IMR-90 (cell line): Measurements from ENCODE around the gene CFAP221. TPM values are rescaled to one million over a fixed set of nuclear protein-coding genes. Genes with fewer than 3 reads are reported as not detected.

Experiments used
- ATAC-seq: fragments of 200-7000 bp; cut with Tn5 transposase; 2 replicates; pipeline ENCODE4 v1.9.1; 2020; ENCODE audit warnings: low read depth, mild to moderate bottlenecking, moderate library complexity
- BruUV-seq: library from RNA; stranded (reverse); fragments of 400-500 nt; replicated peaks from 2 replicates; lab custom pipeline; 2021; lab: Mats Ljungman, UMichigan
- CTCF ChIA-PET: fragments of 300-600 bp; formaldehyde crosslinking; extraction: SDS; loops from one replicate; lab custom pipeline; 2021; ENCODE audit warnings: antibody characterized with exemption; lab: Yijun Ruan, JAX
- POLR2A ChIA-PET: fragments of 300-600 bp; sonication (Branson Sonifier 250); formaldehyde crosslinking; loops from one replicate; lab custom pipeline; 2022; ENCODE audit warnings: antibody characterized with exemption; ENCODE audit not compliant: unreplicated experiment; lab: Charles Lee
- DNase-seq: peaks from one replicate; pipeline ENCODE4 v3.0.0; 2013
- H2AFZ ChIP-seq: replicated peaks from 2 replicates; pipeline ENCODE3; 2013; ENCODE audit warnings: low read length, mild to moderate bottlenecking; ENCODE audit not compliant: poor library complexity
- H2AK5ac ChIP-seq: 2 replicates; pipeline ENCODE4 v1.6.1; 2013; ENCODE audit warnings: low read depth, low read length, inconsistent platforms
- H2AK9ac ChIP-seq: replicated peaks from 2 replicates; pipeline ENCODE3; 2013; ENCODE audit warnings: mild to moderate bottlenecking, low read depth, low read length, moderate library complexity; ENCODE audit not compliant: poor library complexity
- H2BK120ac ChIP-seq: 2 replicates; pipeline ENCODE4 v1.6.1; 2013; ENCODE audit warnings: low read depth, low read length, inconsistent platforms
- H2BK15ac ChIP-seq: 3 replicates; pipeline ENCODE4 v1.6.1; 2013; ENCODE audit warnings: low read depth, low read length, inconsistent platforms
- H2BK20ac ChIP-seq: 2 replicates; pipeline ENCODE4 v1.6.1; 2013; ENCODE audit warnings: low read depth, mild to moderate bottlenecking, inconsistent platforms, low read length, moderate library complexity
- H2BK5ac ChIP-seq: 2 replicates; pipeline ENCODE4 v1.6.1; 2013; ENCODE audit warnings: mild to moderate bottlenecking, low read depth, low read length, inconsistent platforms; ENCODE audit not compliant: poor library complexity, severe bottlenecking
- H3K14ac ChIP-seq: replicated peaks from 2 replicates; pipeline ENCODE4 v1.6.1; 2013; ENCODE audit warnings: low read depth, low read length, inconsistent platforms
- H3K18ac ChIP-seq: 2 replicates; pipeline ENCODE4 v1.6.1; 2013; ENCODE audit warnings: low read depth, low read length, control low read depth
- H3K23ac ChIP-seq: 2 replicates; pipeline ENCODE4 v1.6.1; 2013; ENCODE audit warnings: low read depth, low read length, inconsistent platforms
- H3K27ac ChIP-seq: 2 replicates; pipeline ENCODE4 v1.5.1; 2013; ENCODE audit warnings: mild to moderate bottlenecking, control low read depth, low read length; ENCODE audit not compliant: insufficient read depth
- H3K27me3 ChIP-seq: 2 replicates; pipeline ENCODE4 v1.6.1; 2013; ENCODE audit warnings: low read length; ENCODE audit not compliant: control insufficient read depth, insufficient read depth
- H3K36me3 ChIP-seq: 2 replicates; pipeline ENCODE4 v1.6.1; 2013; ENCODE audit warnings: low read length, mixed read lengths; ENCODE audit not compliant: control insufficient read depth, insufficient read depth
- H3K4ac ChIP-seq: 2 replicates; pipeline ENCODE4 v1.6.1; 2013; ENCODE audit warnings: low read depth, low read length, inconsistent platforms
- H3K4me1 ChIP-seq: 2 replicates; pipeline ENCODE4 v1.6.1; 2013; ENCODE audit warnings: low read length, mixed read lengths; ENCODE audit not compliant: control insufficient read depth, insufficient read depth
- H3K4me2 ChIP-seq: 2 replicates; pipeline ENCODE4 v1.6.1; 2013; ENCODE audit warnings: low read depth, mild to moderate bottlenecking, control low read depth, low read length, moderate library complexity
- H3K4me3 ChIP-seq: 2 replicates; pipeline ENCODE4 v1.5.1; 2013; ENCODE audit warnings: low read depth, mild to moderate bottlenecking, control low read depth, low read length, moderate library complexity; ENCODE audit not compliant: insufficient read depth
- H3K56ac ChIP-seq: 2 replicates; pipeline ENCODE4 v1.6.1; 2013; ENCODE audit warnings: low read length, inconsistent platforms; ENCODE audit not compliant: insufficient read depth; ENCODE audit errors: extremely low read depth
- H3K79me1 ChIP-seq, 2 experiments: 2 replicates each; pipeline ENCODE4 v1.6.1; 2013; ENCODE audit warnings: low read length in 2 of 2, inconsistent platforms in 1 of 2, low read depth in 1 of 2
- H3K9ac ChIP-seq: 2 replicates; pipeline ENCODE4 v1.6.1; 2013; ENCODE audit warnings: low read depth, low read length, control low read depth
- H3K9me1 ChIP-seq: 2 replicates; pipeline ENCODE4 v1.6.1; 2013; ENCODE audit warnings: low read length, inconsistent platforms; ENCODE audit not compliant: insufficient read depth
- H3K9me3 ChIP-seq: 2 replicates; pipeline ENCODE4 v1.6.1; 2013; ENCODE audit warnings: low read length; ENCODE audit not compliant: control insufficient read depth, insufficient read depth
- H4K20me1 ChIP-seq: 2 replicates; pipeline ENCODE4 v1.6.1; 2013; ENCODE audit warnings: low read length, inconsistent platforms; ENCODE audit not compliant: insufficient read depth
- H4K5ac ChIP-seq: 2 replicates; pipeline ENCODE4 v1.6.1; 2013; ENCODE audit warnings: mild to moderate bottlenecking, low read depth, low read length, control low read depth
- H4K8ac ChIP-seq, 2 experiments: 2 replicates each; pipeline ENCODE4 v1.6.1; 2013; ENCODE audit warnings: low read depth in 2 of 2, low read length in 2 of 2, control low read depth in 1 of 2, inconsistent platforms in 1 of 2
- H4K91ac ChIP-seq: 2 replicates; pipeline ENCODE4 v1.6.1; 2013; ENCODE audit warnings: low read depth, low read length, inconsistent platforms; ENCODE audit not compliant: insufficient read depth
- BHLHE40 ChIP-seq: fragments of 150-350 bp; IDR thresholded peaks from 2 replicates; pipeline ENCODE4 v1.6.1; 2016; ENCODE audit warnings: mild to moderate bottlenecking, low read depth, low read length
- CEBPB ChIP-seq: IDR thresholded peaks from 2 replicates; pipeline ENCODE4 v1.6.1; 2012; ENCODE audit warnings: low read depth, low read length, improper control_type of control experiment
- CHD1 ChIP-seq: IDR thresholded peaks from 2 replicates; pipeline ENCODE4 v1.6.1; 2012; ENCODE audit warnings: low read depth, low read length, improper control_type of control experiment
- MAFK ChIP-seq: IDR thresholded peaks from 2 replicates; pipeline ENCODE4 v1.6.1; 2012; ENCODE audit warnings: low read depth, low read length, improper control_type of control experiment
- MAZ ChIP-seq: IDR thresholded peaks from 2 replicates; pipeline ENCODE4 v1.6.1; 2012; ENCODE audit warnings: low read depth, mild to moderate bottlenecking, low read length, improper control_type of control experiment, moderate library complexity, borderline replicate concordance
- MXI1 ChIP-seq: IDR thresholded peaks from 2 replicates; pipeline ENCODE4 v1.6.1; 2012; ENCODE audit warnings: low read depth, mild to moderate bottlenecking, low read length, moderate library complexity, borderline replicate concordance
- NFE2L2 ChIP-seq: fragments of 150-350 bp; IDR thresholded peaks from 2 replicates; pipeline ENCODE4 v1.6.1; 2016; ENCODE audit warnings: low read depth, mild to moderate bottlenecking, low read length
- RAD21 ChIP-seq: IDR thresholded peaks from 2 replicates; pipeline ENCODE4 v1.6.1; 2012; ENCODE audit warnings: low read length, improper control_type of control experiment
- RCOR1 ChIP-seq: IDR thresholded peaks from 2 replicates; pipeline ENCODE4 v1.6.1; 2012; ENCODE audit warnings: mild to moderate bottlenecking, low read length, improper control_type of control experiment; ENCODE audit not compliant: insufficient replicate concordance
- SMC3 ChIP-seq: fragments of 150-350 bp; IDR thresholded peaks from 2 replicates; pipeline ENCODE4 v1.6.1; 2016; ENCODE audit warnings: low read depth, mild to moderate bottlenecking, antibody characterized with exemption, low read length, moderate library complexity
- WGBS, 2 experiments: methylation state at CpG; one replicate each; pipeline versions ENCODE4 v1.1.5 to v1.1.7; 2013; ENCODE audit warnings: missing lambda C conversion rate in 2 of 2; ENCODE audit not compliant: insufficient read length in 1 of 2; ENCODE audit errors: extremely low coverage in 2 of 2; 5-methylcytosine and 5-hydroxymethylcytosine counted together
- dilution Hi-C: fragments of 300-500 bp; cut with HindIII; formaldehyde crosslinking; loops from one replicate; pipeline ENCODE4 v1.14.3; 2018; ENCODE audit warnings: low sequenced_read_pairs; ENCODE audit not compliant: unreplicated experiment
- in situ Hi-C: fragments of 300-500 bp; cut with MboI; formaldehyde crosslinking; loops from 3 replicates; pipeline ENCODE4 v1.14.3; 2019; ENCODE audit warnings: low sequenced_read_pairs, inconsistent platforms, mixed read lengths
- intact Hi-C: fragments of 100-400 bp; cut with micrococcal nuclease; formaldehyde crosslinking; loops from 2 replicates; pipeline ENCODE4 v1.10.0; 2022
- polyA plus RNA-seq, 3 experiments: library from polyadenylated mRNA; depleted of rRNA; stranded (reverse); fragments of >200 nt; gene quantifications; 2 replicates each; pipeline ENCODE4 v1.2.3, GENCODE V29; 2012; ENCODE audit warnings: low replicate concordance in 1 of 3
- total RNA-seq: library from RNA; depleted of rRNA; stranded (reverse); fragments of >200 nt; gene quantifications from 2 replicates; pipeline ENCODE4 v1.2.3, GENCODE V29; 2012
- TF ChIP-seq, protein P1 (sequence below): conservative IDR thresholded peaks from 2 replicates; pipeline ENCODE4 v1.5.1; 2012; ENCODE audit warnings: mild to moderate bottlenecking, low read depth, low read length, improper control_type of control experiment
- TF ChIP-seq, protein P2 (sequence below): fragments of 150-350 bp; IDR thresholded peaks from 2 replicates; pipeline ENCODE4 v1.6.1; 2016; ENCODE audit warnings: low read depth, mild to moderate bottlenecking, low read length, moderate library complexity, borderline replicate concordance
- TF ChIP-seq, protein P3 (sequence below): fragments of 150-350 bp; IDR thresholded peaks from 2 replicates; pipeline ENCODE4 v1.6.1; 2017; ENCODE audit warnings: mild to moderate bottlenecking, antibody characterized with exemption, low read length, low read depth

CFAP221 gene
- total and polyA plus RNA-seq, 2 of the 4 experiments (the other 2 are of a cell fraction): not detected

DNA sequence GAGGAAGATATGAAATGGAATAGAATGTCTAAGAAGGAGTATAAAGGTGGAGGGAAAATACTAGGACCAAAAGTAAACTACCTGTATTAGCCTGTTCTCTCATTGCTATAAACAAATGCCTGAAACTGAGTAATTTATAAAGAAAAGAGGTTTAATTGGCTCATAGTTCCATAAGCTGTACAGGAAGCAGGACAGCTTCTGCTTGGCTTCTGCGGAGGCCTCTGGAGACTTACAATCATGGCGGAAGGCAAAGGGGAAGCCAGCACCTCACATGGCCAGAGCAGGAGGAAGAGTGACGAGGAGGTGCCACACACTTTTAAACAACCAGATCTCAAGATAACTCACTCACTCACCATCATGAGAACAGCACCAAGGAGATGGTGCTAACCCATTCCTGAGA is 101.9 kb downstream of the CFAP221 start:
- ChIA-PET CTCF (no interaction called here), POLR2A (no interaction called here)
- H2AK9ac ChIP-seq: no peak overlapping the region
- no peaks in the 10 kb centered on the region for H4K20me1 ChIP-seq
- BruUV-seq: no TSS peak
- no peaks in the 10 kb centered on the region for H3K79me1 ChIP-seq
- H3K23ac ChIP-seq: no peak overlapping the region
- intact Hi-C loops: no loop called here
- no peak overlapping the region for H3K18ac ChIP-seq
- H2BK20ac ChIP-seq: no peak overlapping the region
- H3K36me3 ChIP-seq: no peaks in the 10 kb centered on the region
- no peak overlapping the region for H4K8ac ChIP-seq
- dilution Hi-C loops: no loop called here
- H3K4me2 ChIP-seq: no peak overlapping the region
- peaks cover 4% of the 10 kb centered on the region; the same call in 1 of the 2 replicates for H3K9me3 ChIP-seq
- H3K14ac ChIP-seq: no peak overlapping the region
- TF ChIP-seq BHLHE40: no peak
- TF ChIP-seq CEBPB: no peak
- TF ChIP-seq, protein P1, sequence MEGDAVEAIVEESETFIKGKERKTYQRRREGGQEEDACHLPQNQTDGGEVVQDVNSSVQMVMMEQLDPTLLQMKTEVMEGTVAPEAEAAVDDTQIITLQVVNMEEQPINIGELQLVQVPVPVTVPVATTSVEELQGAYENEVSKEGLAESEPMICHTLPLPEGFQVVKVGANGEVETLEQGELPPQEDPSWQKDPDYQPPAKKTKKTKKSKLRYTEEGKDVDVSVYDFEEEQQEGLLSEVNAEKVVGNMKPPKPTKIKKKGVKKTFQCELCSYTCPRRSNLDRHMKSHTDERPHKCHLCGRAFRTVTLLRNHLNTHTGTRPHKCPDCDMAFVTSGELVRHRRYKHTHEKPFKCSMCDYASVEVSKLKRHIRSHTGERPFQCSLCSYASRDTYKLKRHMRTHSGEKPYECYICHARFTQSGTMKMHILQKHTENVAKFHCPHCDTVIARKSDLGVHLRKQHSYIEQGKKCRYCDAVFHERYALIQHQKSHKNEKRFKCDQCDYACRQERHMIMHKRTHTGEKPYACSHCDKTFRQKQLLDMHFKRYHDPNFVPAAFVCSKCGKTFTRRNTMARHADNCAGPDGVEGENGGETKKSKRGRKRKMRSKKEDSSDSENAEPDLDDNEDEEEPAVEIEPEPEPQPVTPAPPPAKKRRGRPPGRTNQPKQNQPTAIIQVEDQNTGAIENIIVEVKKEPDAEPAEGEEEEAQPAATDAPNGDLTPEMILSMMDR: no peak
- TF ChIP-seq SMC3: no peak
- TF ChIP-seq, protein P2, sequence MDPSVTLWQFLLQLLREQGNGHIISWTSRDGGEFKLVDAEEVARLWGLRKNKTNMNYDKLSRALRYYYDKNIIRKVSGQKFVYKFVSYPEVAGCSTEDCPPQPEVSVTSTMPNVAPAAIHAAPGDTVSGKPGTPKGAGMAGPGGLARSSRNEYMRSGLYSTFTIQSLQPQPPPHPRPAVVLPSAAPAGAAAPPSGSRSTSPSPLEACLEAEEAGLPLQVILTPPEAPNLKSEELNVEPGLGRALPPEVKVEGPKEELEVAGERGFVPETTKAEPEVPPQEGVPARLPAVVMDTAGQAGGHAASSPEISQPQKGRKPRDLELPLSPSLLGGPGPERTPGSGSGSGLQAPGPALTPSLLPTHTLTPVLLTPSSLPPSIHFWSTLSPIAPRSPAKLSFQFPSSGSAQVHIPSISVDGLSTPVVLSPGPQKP: no peak
- no peak for TF ChIP-seq RAD21
- no peak for TF ChIP-seq MXI1
- TF ChIP-seq, protein P3, sequence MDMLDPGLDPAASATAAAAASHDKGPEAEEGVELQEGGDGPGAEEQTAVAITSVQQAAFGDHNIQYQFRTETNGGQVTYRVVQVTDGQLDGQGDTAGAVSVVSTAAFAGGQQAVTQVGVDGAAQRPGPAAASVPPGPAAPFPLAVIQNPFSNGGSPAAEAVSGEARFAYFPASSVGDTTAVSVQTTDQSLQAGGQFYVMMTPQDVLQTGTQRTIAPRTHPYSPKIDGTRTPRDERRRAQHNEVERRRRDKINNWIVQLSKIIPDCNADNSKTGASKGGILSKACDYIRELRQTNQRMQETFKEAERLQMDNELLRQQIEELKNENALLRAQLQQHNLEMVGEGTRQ: no peak
- TF ChIP-seq MAFK: no peak
- no peak for TF ChIP-seq MAZ
- no peak for TF ChIP-seq CHD1
- no peak for TF ChIP-seq NFE2L2
- no peak for TF ChIP-seq RCOR1
- no peak overlapping the region for H2AFZ ChIP-seq
- in situ Hi-C loops: no loop called here
- no peak overlapping the region for H3K9ac ChIP-seq
- H4K5ac ChIP-seq: no peak overlapping the region
- H2BK120ac ChIP-seq: no peak overlapping the region
- 0 out of 2 replicates have a peak, but pooled peaks cover 1% of the 10 kb centered on the region for H3K4me1 ChIP-seq
- ATAC-seq: no peak
- H2BK5ac ChIP-seq: no peak overlapping the region
- DNase-seq: no peak
- no peak overlapping the region for H3K4ac ChIP-seq
- no peaks in the 10 kb centered on the region for H3K9me1 ChIP-seq
- no peaks in the 10 kb centered on the region for H3K27me3 ChIP-seq
- no peak overlapping the region for H4K91ac ChIP-seq
- H3K27ac ChIP-seq: no peak overlapping the region
- H2BK15ac ChIP-seq: no peak overlapping the region
- H2AK5ac ChIP-seq: no peak overlapping the region
- no peak overlapping the region for H3K4me3 ChIP-seq
- WGBS, 2 experiments: 100% methylated on average over 1 of the region's 3 CpGs; no CpG with 5 or more reads in 1 of the 2 experiments
- H3K56ac ChIP-seq: no peak overlapping the region
